ENCODE results near the gene RELN.

Gene RELN

GRCh38 chr7:103731169-103731568 lies 258.3 kb downstream of the RELN start:
- no peaks in the 10 kb centered on the region for H3K27me3 Mint-ChIP-seq
- H3K4me1 Mint-ChIP-seq, result no peaks in the 10 kb centered on the region
- no peak overlapping the region for H3K27ac Mint-ChIP-seq
- H3K4me3 Mint-ChIP-seq, result no peak overlapping the region
- H3K36me3 Mint-ChIP-seq, result no peaks in the 10 kb centered on the region
- no peaks in the 10 kb centered on the region for H3K9me3 Mint-ChIP-seq

DNA sequence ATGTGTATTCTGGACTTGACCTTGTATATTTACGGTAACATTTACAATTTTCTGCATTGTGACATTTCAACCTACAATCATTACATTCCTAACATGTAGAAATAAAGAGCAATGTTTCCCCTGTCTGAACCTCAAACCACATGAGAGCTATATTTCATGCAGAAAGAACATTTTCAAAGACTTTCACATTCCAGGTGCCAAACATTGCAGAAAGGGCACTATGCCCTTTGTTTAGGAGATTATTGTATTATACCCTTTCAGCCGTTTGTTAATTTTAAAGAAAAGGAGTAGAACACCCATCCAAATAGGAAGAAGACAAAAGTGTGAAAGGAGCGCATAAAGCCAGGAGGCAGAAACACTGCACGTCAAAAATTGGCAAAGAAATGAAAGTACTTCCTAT lies 260.4 kb downstream of the RELN start:
- Mint-ChIP-seq H3K27ac (no peak overlapping the region), H3K9me3 (no peaks in the 10 kb centered on the region), H3K36me3 (no peaks in the 10 kb centered on the region), H3K4me3 (no peak overlapping the region), H3K4me1 (no peaks in the 10 kb centered on the region), H3K27me3 (no peaks in the 10 kb centered on the region)

- Mint-ChIP-seq H3K4me1 (no peaks in the 10 kb centered on the region), H3K27ac (no peak overlapping the region), H3K27me3 (no peaks in the 10 kb centered on the region)
These were observed 261.4 kb downstream of the RELN start for GRCh38 chr7:103727982-103728610.

GRCh38 chr7:103719070-103719469 lies 270.4 kb downstream of the RELN start:
- H3K9me3 Mint-ChIP-seq, result no peaks in the 10 kb centered on the region
- H3K27me3 Mint-ChIP-seq, result peaks cover 6% of the 10 kb centered on the region
- H3K4me1 Mint-ChIP-seq, result no peaks in the 10 kb centered on the region
- no peak overlapping the region for H3K4me3 Mint-ChIP-seq
- no peaks in the 10 kb centered on the region for H3K36me3 Mint-ChIP-seq
- no peak overlapping the region for H3K27ac Mint-ChIP-seq

More at GRCh38 chr7:103727982-103728610, 261.4 kb downstream of the RELN start:
- no peaks in the 10 kb centered on the region for H3K9me3 Mint-ChIP-seq
- no peaks in the 10 kb centered on the region for H3K36me3 Mint-ChIP-seq
- H3K4me3 Mint-ChIP-seq, result no peak overlapping the region

- H3K27me3 Mint-ChIP-seq, result peaks cover 6% of the 10 kb centered on the region
- no peak overlapping the region for H3K27ac Mint-ChIP-seq
- H3K36me3 Mint-ChIP-seq, result no peaks in the 10 kb centered on the region
- no peak overlapping the region for H3K4me3 Mint-ChIP-seq
- no peaks in the 10 kb centered on the region for H3K9me3 Mint-ChIP-seq
- no peaks in the 10 kb centered on the region for H3K4me1 Mint-ChIP-seq
These were observed 270.9 kb downstream of the RELN start for GRCh38 chr7:103718482-103719061.

DNA sequence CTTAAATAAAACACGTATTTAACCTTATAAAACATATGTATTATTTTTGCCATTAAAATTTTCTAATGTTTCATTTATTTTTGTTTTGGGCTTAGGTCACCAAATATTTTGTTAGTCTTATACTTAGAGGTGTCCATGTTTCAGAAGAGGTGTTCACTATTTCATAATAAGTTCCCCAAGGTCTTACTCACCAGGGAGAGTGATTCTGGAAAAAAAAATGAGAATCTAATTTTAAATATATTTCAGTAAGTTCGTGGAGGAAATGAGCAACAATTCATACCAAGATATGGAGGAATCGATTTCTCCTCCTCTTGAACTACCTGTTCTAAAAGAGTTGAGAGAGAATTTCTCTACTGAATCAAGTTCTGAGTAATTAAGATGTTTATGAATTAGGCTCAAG lies 271.9 kb downstream of the RELN start:
- Mint-ChIP-seq H3K4me1 (no peaks in the 10 kb centered on the region), H3K27ac (no peak overlapping the region), H3K36me3 (no peaks in the 10 kb centered on the region), H3K27me3 (peaks cover 6% of the 10 kb centered on the region), H3K9me3 (no peaks in the 10 kb centered on the region), H3K4me3 (no peak overlapping the region)

DNA sequence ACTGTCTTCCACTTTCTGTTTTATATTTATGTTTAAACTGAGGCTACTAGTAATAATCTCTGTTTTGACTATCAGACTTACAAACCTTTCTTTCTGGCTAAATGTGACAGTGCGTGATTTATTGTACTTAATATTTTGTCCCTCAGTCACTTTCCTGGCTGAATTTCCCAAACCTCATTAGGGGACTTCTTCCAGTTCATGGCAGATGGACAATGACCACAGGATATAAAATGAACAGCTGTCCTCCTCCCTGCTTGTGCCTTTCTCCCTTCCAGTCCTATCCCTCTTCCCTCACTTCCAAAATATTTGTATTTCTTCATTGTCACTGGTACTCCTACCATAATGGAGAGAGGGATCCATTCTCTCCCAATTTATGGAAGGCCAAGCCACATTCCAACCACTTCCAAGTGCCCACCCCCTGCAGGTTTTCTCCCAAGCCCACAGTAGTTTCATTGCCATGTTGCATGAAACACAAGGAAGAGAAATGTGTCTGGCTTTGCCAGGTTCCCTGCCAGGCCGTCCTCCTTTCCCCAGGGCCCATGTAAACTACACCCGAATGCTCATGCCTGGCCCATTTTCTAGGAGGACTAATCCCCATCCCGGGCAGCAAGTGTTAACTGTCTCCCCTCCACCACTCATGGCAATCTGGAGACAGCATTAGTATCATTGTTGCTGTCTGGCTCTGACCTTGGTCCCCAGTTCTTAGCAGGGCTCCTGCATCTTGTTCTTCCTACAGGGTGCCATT lies 273.9 kb downstream of the RELN start:
- no peak overlapping the region for H3K27ac Mint-ChIP-seq
- H3K4me3 Mint-ChIP-seq, result no peak overlapping the region
- H3K36me3 Mint-ChIP-seq, result no peaks in the 10 kb centered on the region
- no peaks in the 10 kb centered on the region for H3K4me1 Mint-ChIP-seq
- H3K27me3 Mint-ChIP-seq, result peaks cover 4% of the 10 kb centered on the region
- no peaks in the 10 kb centered on the region for H3K9me3 Mint-ChIP-seq

DNA sequence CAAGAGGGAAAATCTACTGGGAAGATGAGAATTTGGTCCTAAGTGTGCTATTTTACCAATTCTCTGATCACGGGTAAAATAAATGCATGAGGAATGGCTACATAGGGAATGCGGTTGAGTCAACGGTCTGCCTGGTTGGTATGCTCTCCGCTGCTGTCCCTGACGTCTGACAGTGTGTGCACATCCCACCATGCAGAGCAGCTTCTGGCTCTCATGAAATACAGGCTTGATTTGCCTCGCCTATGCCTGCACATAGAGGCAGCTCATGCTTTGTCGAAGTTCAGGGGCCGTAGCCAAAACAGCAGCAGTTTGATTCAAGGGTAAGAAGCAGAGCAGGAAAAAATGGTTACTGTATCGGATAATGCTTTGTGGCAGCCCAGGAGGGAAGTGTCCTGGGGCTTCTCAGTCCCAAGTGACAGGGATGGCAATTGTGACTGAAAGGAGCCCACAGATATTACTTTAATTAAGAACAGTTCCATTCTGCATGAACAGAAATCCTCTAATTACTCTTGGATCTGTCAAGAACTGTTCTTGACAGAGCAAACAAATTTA lies 275.0 kb downstream of the RELN start:
- Mint-ChIP-seq H3K4me3 (no peak overlapping the region), H3K9me3 (no peaks in the 10 kb centered on the region), H3K4me1 (no peaks in the 10 kb centered on the region), H3K36me3 (no peaks in the 10 kb centered on the region), H3K27me3 (peaks cover 4% of the 10 kb centered on the region), H3K27ac (no peak overlapping the region)

- Mint-ChIP-seq H3K27me3 (peaks cover 4% of the 10 kb centered on the region), H3K4me1 (no peaks in the 10 kb centered on the region), H3K36me3 (no peaks in the 10 kb centered on the region), H3K9me3 (no peaks in the 10 kb centered on the region), H3K4me3 (no peak overlapping the region), H3K27ac (no peak overlapping the region)
These were observed 276.3 kb downstream of the RELN start for GRCh38 chr7:103712991-103713778.

- Mint-ChIP-seq H3K27me3 (peaks cover 6% of the 10 kb centered on the region), H3K9me3 (no peaks in the 10 kb centered on the region), H3K4me1 (no peaks in the 10 kb centered on the region)
These were observed 278.0 kb downstream of the RELN start for GRCh38 chr7:103711413-103711812.

DNA sequence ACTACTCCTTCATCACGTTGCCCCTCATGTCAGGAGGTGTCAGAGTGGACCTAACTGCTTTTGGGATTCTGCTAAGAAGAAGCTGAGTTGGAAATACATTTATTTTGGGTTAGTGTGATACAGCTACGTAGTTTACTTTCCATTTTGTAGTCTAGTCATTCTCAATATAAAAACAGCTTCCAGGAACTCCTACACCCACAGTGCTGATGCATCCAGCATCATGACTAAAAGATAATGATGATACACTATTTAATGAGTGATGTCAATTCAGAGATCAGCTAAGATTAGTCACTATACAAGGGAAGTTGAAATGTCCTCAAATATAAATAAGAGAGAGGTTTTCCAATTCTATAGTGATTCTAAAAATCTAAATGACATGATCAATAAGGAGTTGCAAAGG lies 279.2 kb downstream of the RELN start:
- Mint-ChIP-seq H3K4me1 (no peaks in the 10 kb centered on the region), H3K36me3 (no peaks in the 10 kb centered on the region), H3K9me3 (no peaks in the 10 kb centered on the region), H3K4me3 (no peak overlapping the region), H3K27ac (no peak overlapping the region), H3K27me3 (peaks cover 3% of the 10 kb centered on the region)

More at GRCh38 chr7:103711413-103711812, 278.0 kb downstream of the RELN start:
- H3K4me3 Mint-ChIP-seq, result no peak overlapping the region
- H3K36me3 Mint-ChIP-seq, result no peaks in the 10 kb centered on the region
- no peak overlapping the region for H3K27ac Mint-ChIP-seq

GRCh38 chr7:103706805-103707204 lies 282.7 kb downstream of the RELN start:
- H3K4me1 Mint-ChIP-seq, result no peaks in the 10 kb centered on the region
- H3K27me3 Mint-ChIP-seq, result peaks cover 5% of the 10 kb centered on the region
- H3K9me3 Mint-ChIP-seq, result no peaks in the 10 kb centered on the region
- H3K36me3 Mint-ChIP-seq, result no peaks in the 10 kb centered on the region
- H3K27ac Mint-ChIP-seq, result no peak overlapping the region
- H3K4me3 Mint-ChIP-seq, result no peak overlapping the region

DNA sequence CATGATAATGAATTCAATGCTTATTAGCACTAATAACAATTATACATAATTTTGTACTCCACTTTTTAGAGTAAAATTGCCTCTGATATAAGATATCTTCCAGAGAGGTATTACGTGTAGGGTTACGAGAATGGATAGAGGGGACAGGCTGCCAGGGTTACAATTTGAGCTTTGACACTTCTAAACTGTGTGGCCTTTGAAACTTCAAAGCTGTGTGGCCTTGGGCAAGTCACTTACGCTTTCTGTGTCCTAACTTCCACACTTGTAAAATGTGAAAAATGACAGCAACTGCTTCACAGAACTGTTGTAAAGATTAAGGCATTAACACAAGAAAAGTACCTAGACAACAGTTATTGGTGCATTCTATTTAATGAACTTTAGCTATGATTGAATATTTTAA lies 283.9 kb downstream of the RELN start:
- no peak overlapping the region for H3K4me3 Mint-ChIP-seq
- H3K9me3 Mint-ChIP-seq, result no peaks in the 10 kb centered on the region
- H3K4me1 Mint-ChIP-seq, result no peaks in the 10 kb centered on the region
- H3K36me3 Mint-ChIP-seq, result no peaks in the 10 kb centered on the region
- H3K27ac Mint-ChIP-seq, result no peak overlapping the region
- H3K27me3 Mint-ChIP-seq, result peaks cover 5% of the 10 kb centered on the region

- no peak overlapping the region for H3K27ac Mint-ChIP-seq
- peaks cover 5% of the 10 kb centered on the region for H3K27me3 Mint-ChIP-seq
- no peak overlapping the region for H3K4me3 Mint-ChIP-seq
- no peaks in the 10 kb centered on the region for H3K4me1 Mint-ChIP-seq
- no peaks in the 10 kb centered on the region for H3K36me3 Mint-ChIP-seq
- H3K9me3 Mint-ChIP-seq, result no peaks in the 10 kb centered on the region
These were observed 284.8 kb downstream of the RELN start for GRCh38 chr7:103704701-103705100.

GRCh38 chr7:103702982-103703381 lies 286.5 kb downstream of the RELN start:
- H3K4me1 Mint-ChIP-seq, result no peaks in the 10 kb centered on the region
- no peak overlapping the region for H3K27ac Mint-ChIP-seq
- H3K36me3 Mint-ChIP-seq, result no peaks in the 10 kb centered on the region
- no peak overlapping the region for H3K4me3 Mint-ChIP-seq
- H3K27me3 Mint-ChIP-seq, result peaks cover 5% of the 10 kb centered on the region
- H3K9me3 Mint-ChIP-seq, result no peaks in the 10 kb centered on the region
